IMR-90 (cell line): ENCODE measurements around the gene LPIN1. TPM values are rescaled to one million over a fixed set of nuclear protein-coding genes. Genes with fewer than 3 reads are reported as not detected.

Experiments used
- ATAC-seq: fragments of 200-7000 bp; cut with Tn5 transposase; 2 replicates; pipeline ENCODE4 v1.9.1; 2020; ENCODE audit warnings: low read depth, mild to moderate bottlenecking, moderate library complexity
- BruUV-seq: library from RNA; stranded (reverse); fragments of 400-500 nt; replicated peaks from 2 replicates; lab custom pipeline; 2021; lab: Mats Ljungman, UMichigan
- CTCF ChIA-PET: fragments of 300-600 bp; formaldehyde crosslinking; extraction: SDS; loops from one replicate; lab custom pipeline; 2021; ENCODE audit warnings: antibody characterized with exemption; lab: Yijun Ruan, JAX
- POLR2A ChIA-PET: fragments of 300-600 bp; sonication (Branson Sonifier 250); formaldehyde crosslinking; loops from one replicate; lab custom pipeline; 2022; ENCODE audit warnings: antibody characterized with exemption; ENCODE audit not compliant: unreplicated experiment; lab: Charles Lee
- DNase-seq: peaks from one replicate; pipeline ENCODE4 v3.0.0; 2013
- H2AFZ ChIP-seq: replicated peaks from 2 replicates; pipeline ENCODE3; 2013; ENCODE audit warnings: low read length, mild to moderate bottlenecking; ENCODE audit not compliant: poor library complexity
- H2AK5ac ChIP-seq: 2 replicates; pipeline ENCODE4 v1.6.1; 2013; ENCODE audit warnings: low read depth, low read length, inconsistent platforms
- H2AK9ac ChIP-seq: replicated peaks from 2 replicates; pipeline ENCODE3; 2013; ENCODE audit warnings: mild to moderate bottlenecking, low read depth, low read length, moderate library complexity; ENCODE audit not compliant: poor library complexity
- H2BK120ac ChIP-seq: 2 replicates; pipeline ENCODE4 v1.6.1; 2013; ENCODE audit warnings: low read depth, low read length, inconsistent platforms
- H2BK15ac ChIP-seq: 3 replicates; pipeline ENCODE4 v1.6.1; 2013; ENCODE audit warnings: low read depth, low read length, inconsistent platforms
- H2BK20ac ChIP-seq: 2 replicates; pipeline ENCODE4 v1.6.1; 2013; ENCODE audit warnings: low read depth, mild to moderate bottlenecking, inconsistent platforms, low read length, moderate library complexity
- H2BK5ac ChIP-seq: 2 replicates; pipeline ENCODE4 v1.6.1; 2013; ENCODE audit warnings: mild to moderate bottlenecking, low read depth, low read length, inconsistent platforms; ENCODE audit not compliant: poor library complexity, severe bottlenecking
- H3K14ac ChIP-seq: replicated peaks from 2 replicates; pipeline ENCODE4 v1.6.1; 2013; ENCODE audit warnings: low read depth, low read length, inconsistent platforms
- H3K18ac ChIP-seq: 2 replicates; pipeline ENCODE4 v1.6.1; 2013; ENCODE audit warnings: low read depth, low read length, control low read depth
- H3K23ac ChIP-seq: 2 replicates; pipeline ENCODE4 v1.6.1; 2013; ENCODE audit warnings: low read depth, low read length, inconsistent platforms
- H3K27ac ChIP-seq: 2 replicates; pipeline ENCODE4 v1.5.1; 2013; ENCODE audit warnings: mild to moderate bottlenecking, control low read depth, low read length; ENCODE audit not compliant: insufficient read depth
- H3K27me3 ChIP-seq: 2 replicates; pipeline ENCODE4 v1.6.1; 2013; ENCODE audit warnings: low read length; ENCODE audit not compliant: control insufficient read depth, insufficient read depth
- H3K36me3 ChIP-seq: 2 replicates; pipeline ENCODE4 v1.6.1; 2013; ENCODE audit warnings: low read length, mixed read lengths; ENCODE audit not compliant: control insufficient read depth, insufficient read depth
- H3K4ac ChIP-seq: 2 replicates; pipeline ENCODE4 v1.6.1; 2013; ENCODE audit warnings: low read depth, low read length, inconsistent platforms
- H3K4me1 ChIP-seq: 2 replicates; pipeline ENCODE4 v1.6.1; 2013; ENCODE audit warnings: low read length, mixed read lengths; ENCODE audit not compliant: control insufficient read depth, insufficient read depth
- H3K4me2 ChIP-seq: 2 replicates; pipeline ENCODE4 v1.6.1; 2013; ENCODE audit warnings: low read depth, mild to moderate bottlenecking, control low read depth, low read length, moderate library complexity
- H3K4me3 ChIP-seq: 2 replicates; pipeline ENCODE4 v1.5.1; 2013; ENCODE audit warnings: low read depth, mild to moderate bottlenecking, control low read depth, low read length, moderate library complexity; ENCODE audit not compliant: insufficient read depth
- H3K56ac ChIP-seq: 2 replicates; pipeline ENCODE4 v1.6.1; 2013; ENCODE audit warnings: low read length, inconsistent platforms; ENCODE audit not compliant: insufficient read depth; ENCODE audit errors: extremely low read depth
- H3K79me1 ChIP-seq, 2 experiments: 2 replicates each; pipeline ENCODE4 v1.6.1; 2013; ENCODE audit warnings: low read length in 2 of 2, inconsistent platforms in 1 of 2, low read depth in 1 of 2
- H3K9ac ChIP-seq: 2 replicates; pipeline ENCODE4 v1.6.1; 2013; ENCODE audit warnings: low read depth, low read length, control low read depth
- H3K9me1 ChIP-seq: 2 replicates; pipeline ENCODE4 v1.6.1; 2013; ENCODE audit warnings: low read length, inconsistent platforms; ENCODE audit not compliant: insufficient read depth
- H3K9me3 ChIP-seq: 2 replicates; pipeline ENCODE4 v1.6.1; 2013; ENCODE audit warnings: low read length; ENCODE audit not compliant: control insufficient read depth, insufficient read depth
- H4K20me1 ChIP-seq: 2 replicates; pipeline ENCODE4 v1.6.1; 2013; ENCODE audit warnings: low read length, inconsistent platforms; ENCODE audit not compliant: insufficient read depth
- H4K5ac ChIP-seq: 2 replicates; pipeline ENCODE4 v1.6.1; 2013; ENCODE audit warnings: mild to moderate bottlenecking, low read depth, low read length, control low read depth
- H4K8ac ChIP-seq, 2 experiments: 2 replicates each; pipeline ENCODE4 v1.6.1; 2013; ENCODE audit warnings: low read depth in 2 of 2, low read length in 2 of 2, control low read depth in 1 of 2, inconsistent platforms in 1 of 2
- H4K91ac ChIP-seq: 2 replicates; pipeline ENCODE4 v1.6.1; 2013; ENCODE audit warnings: low read depth, low read length, inconsistent platforms; ENCODE audit not compliant: insufficient read depth
- CTCF ChIP-seq: conservative IDR thresholded peaks from 2 replicates; pipeline ENCODE4 v1.5.1; 2012; ENCODE audit warnings: mild to moderate bottlenecking, low read depth, low read length, improper control_type of control experiment
- MXI1 ChIP-seq: IDR thresholded peaks from 2 replicates; pipeline ENCODE4 v1.6.1; 2012; ENCODE audit warnings: low read depth, mild to moderate bottlenecking, low read length, moderate library complexity, borderline replicate concordance
- NFE2L2 ChIP-seq: fragments of 150-350 bp; IDR thresholded peaks from 2 replicates; pipeline ENCODE4 v1.6.1; 2016; ENCODE audit warnings: low read depth, mild to moderate bottlenecking, low read length
- SMC3 ChIP-seq: fragments of 150-350 bp; IDR thresholded peaks from 2 replicates; pipeline ENCODE4 v1.6.1; 2016; ENCODE audit warnings: low read depth, mild to moderate bottlenecking, antibody characterized with exemption, low read length, moderate library complexity
- WGBS, 2 experiments: methylation state at CpG; one replicate each; pipeline versions ENCODE4 v1.1.5 to v1.1.7; 2013; ENCODE audit warnings: missing lambda C conversion rate in 2 of 2; ENCODE audit not compliant: insufficient read length in 1 of 2; ENCODE audit errors: extremely low coverage in 2 of 2; 5-methylcytosine and 5-hydroxymethylcytosine counted together
- dilution Hi-C: fragments of 300-500 bp; cut with HindIII; formaldehyde crosslinking; loops from one replicate; pipeline ENCODE4 v1.14.3; 2018; ENCODE audit warnings: low sequenced_read_pairs; ENCODE audit not compliant: unreplicated experiment
- in situ Hi-C: fragments of 300-500 bp; cut with MboI; formaldehyde crosslinking; loops from 3 replicates; pipeline ENCODE4 v1.14.3; 2019; ENCODE audit warnings: low sequenced_read_pairs, inconsistent platforms, mixed read lengths
- intact Hi-C: fragments of 100-400 bp; cut with micrococcal nuclease; formaldehyde crosslinking; loops from 2 replicates; pipeline ENCODE4 v1.10.0; 2022
- polyA plus RNA-seq, 3 experiments: library from polyadenylated mRNA; depleted of rRNA; stranded (reverse); fragments of >200 nt; gene quantifications; 2 replicates each; pipeline ENCODE4 v1.2.3, GENCODE V29; 2012; ENCODE audit warnings: low replicate concordance in 1 of 3
- total RNA-seq: library from RNA; depleted of rRNA; stranded (reverse); fragments of >200 nt; gene quantifications from 2 replicates; pipeline ENCODE4 v1.2.3, GENCODE V29; 2012

The LPIN1 gene
- total and polyA plus RNA-seq, 2 of the 4 experiments (the other 2 are of a cell fraction), result 21.3 to 25.1 TPM

DNA sequence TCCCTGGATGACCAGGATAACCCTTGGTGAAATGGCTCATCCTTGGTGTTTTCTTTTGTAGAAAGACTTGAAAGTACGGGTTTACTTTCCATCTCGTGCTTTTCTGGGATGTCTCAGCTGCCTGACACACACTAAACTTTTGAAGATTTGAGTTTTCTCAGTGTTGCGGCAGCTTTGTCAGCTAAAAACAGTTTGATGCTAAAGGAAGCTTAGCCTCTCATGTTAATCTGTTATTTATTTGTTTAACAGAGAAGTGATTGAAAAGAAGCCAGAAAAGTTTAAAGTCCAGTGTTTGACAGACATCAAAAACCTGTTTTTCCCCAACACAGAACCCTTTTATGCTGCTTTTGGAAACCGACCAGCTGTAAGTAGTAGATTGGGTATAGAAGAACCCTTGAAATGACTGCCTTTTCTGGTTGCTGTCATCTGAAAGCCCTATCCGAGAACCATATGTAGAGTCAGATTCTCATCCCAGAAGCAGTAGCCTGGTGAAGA, 72.8 kb downstream of the LPIN1 start:
- TF ChIP-seq SMC3 (no peak), MXI1 (no peak), CTCF (no peak), NFE2L2 (no peak)
- H3K4me3 ChIP-seq, result no peak overlapping the region
- H2BK15ac ChIP-seq, result no peak overlapping the region
- no CpG with 5 or more reads among the region's 5 CpGs for WGBS, 2 experiments
- ChIA-PET POLR2A (no interaction called here), CTCF (no interaction called here)
- no peak overlapping the region; the same call in 1 of the 2 replicates for H2BK120ac ChIP-seq
- no peak overlapping the region for H3K27ac ChIP-seq
- H2AK5ac ChIP-seq, result no peak overlapping the region
- H2AK9ac ChIP-seq, result no peak overlapping the region
- H3K14ac ChIP-seq, result no peak overlapping the region
- dilution Hi-C loops, result no loop called here
- H3K9me3 ChIP-seq, result no peaks in the 10 kb centered on the region
- H3K4me2 ChIP-seq, result peak overlapping the region; percentile 40; the same call in 1 of the 2 replicates
- no peak overlapping the region for H4K91ac ChIP-seq
- no peak overlapping the region for H2AFZ ChIP-seq
- no peak overlapping the region; the same call in 1 of the 2 replicates for H3K56ac ChIP-seq
- H2BK20ac ChIP-seq, result no peak overlapping the region
- peak overlapping the region; percentile 29; the same call in 1 of the 2 replicates for H4K5ac ChIP-seq
- no peaks in the 10 kb centered on the region for H3K79me1 ChIP-seq
- in situ Hi-C loops, result no loop called here
- no peak overlapping the region for H4K8ac ChIP-seq
- H3K36me3 ChIP-seq, result peaks cover 22% of the 10 kb centered on the region
- H3K9me1 ChIP-seq, result peaks cover 10% of the 10 kb centered on the region
- BruUV-seq, result no TSS peak
- no peak for DNase-seq
- H3K4ac ChIP-seq, result no peak overlapping the region; the same call in 1 of the 2 replicates
- no peaks in the 10 kb centered on the region; the same call in 1 of the 2 replicates for H4K20me1 ChIP-seq
- ATAC-seq, result no peak
- intact Hi-C loops, result no loop called here
- no peak overlapping the region for H3K9ac ChIP-seq
- 0 out of 2 replicates have a peak overlapping the region, but pooled peaks have one; percentile 36 for H3K23ac ChIP-seq
- H3K18ac ChIP-seq, result peak overlapping the region; percentile 77; the same call in 1 of the 2 replicates
- peaks cover 17% of the 10 kb centered on the region for H3K4me1 ChIP-seq
- no peaks in the 10 kb centered on the region for H3K27me3 ChIP-seq
- H2BK5ac ChIP-seq, result peak overlapping the region; percentile 27
